ENCODE results near the gene TMEM144.
"Not testable (repeated sequence)": the region's sequence is repeated elsewhere in the genome, so short reads cannot be mapped to it uniquely, and the experiment has no call there.

The TMEM144 gene

DNA sequence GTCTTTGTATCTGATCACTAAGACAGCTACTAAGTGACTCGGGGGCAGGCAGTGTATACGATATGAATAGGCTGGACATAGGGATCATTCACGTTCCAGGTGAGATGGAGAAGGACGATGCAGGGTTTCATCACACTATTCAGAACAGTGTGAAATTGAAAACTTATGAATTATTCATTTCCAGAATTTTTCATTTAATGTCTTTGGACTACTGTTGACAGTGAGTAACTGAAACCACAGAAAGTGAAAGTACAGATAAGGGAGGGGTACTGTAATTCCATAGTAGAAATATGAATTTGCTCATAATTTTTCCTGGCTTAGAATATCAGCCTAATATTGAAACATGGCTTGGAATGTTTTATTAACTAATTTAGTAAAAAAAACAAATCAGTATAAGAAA is 24.4 kb downstream of the TMEM144 start:
- no peak for DNase-seq (ENCODE audit: low read depth in 1 of 2, low spot score in 1 of 2)

DNA sequence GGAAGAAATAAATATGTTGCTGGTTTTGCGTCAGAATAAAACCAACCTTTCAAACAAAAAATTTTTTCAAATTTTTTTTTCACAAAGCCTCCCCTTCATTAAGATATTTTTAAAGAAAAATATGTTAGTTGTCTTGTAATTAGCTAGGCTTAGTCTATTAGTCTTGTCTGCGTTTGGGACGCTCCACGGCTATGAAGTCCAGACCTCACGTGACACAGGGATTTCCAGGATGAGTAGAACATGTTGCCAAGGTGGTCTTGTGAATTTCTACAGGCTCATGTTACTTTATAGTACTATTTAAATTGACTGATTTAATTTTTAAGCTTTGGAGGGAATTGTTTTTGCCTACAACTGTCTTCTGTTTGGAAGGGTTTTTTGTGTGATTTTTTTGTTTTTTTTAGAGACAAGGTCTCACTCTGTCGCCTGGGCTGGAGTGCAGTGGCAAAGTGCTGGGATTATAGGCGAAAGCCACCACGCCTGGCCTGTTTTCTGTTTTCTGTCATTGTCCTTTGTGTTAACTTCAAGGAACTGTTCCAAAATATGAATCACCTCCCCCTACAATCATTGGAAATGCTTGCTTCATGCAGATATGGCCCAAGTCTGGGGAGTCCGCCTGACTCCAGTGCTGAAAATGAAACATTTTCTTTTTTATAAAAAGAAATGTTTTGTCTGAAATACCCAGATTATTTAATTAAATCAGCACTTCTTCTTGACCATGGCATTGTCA is 26.2 kb downstream of the TMEM144 start:
- no peak for DNase-seq (ENCODE audit: low read depth in 1 of 2, low spot score in 1 of 2)

DNA sequence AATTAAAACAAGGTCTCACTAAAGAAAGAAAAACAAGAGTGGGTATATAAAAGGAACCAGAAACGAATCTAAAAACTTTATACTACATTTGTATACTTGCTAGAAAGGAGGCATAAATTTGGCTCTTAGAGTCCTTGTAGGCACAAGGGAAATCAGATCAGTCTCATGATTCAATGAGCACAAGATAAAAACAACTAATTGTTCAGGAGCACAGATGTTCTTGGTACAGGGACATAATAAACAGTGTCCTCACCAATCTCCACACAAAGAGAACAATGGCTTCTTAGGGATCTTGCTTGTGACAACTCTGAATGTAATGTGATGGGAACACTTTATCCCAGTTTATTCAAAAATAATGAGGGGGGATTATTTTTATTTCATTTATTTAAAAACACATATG is 28.3 kb downstream of the TMEM144 start:
- DNase-seq (ENCODE audit: low read depth in 1 of 2, low spot score in 1 of 2): no peak

DNA sequence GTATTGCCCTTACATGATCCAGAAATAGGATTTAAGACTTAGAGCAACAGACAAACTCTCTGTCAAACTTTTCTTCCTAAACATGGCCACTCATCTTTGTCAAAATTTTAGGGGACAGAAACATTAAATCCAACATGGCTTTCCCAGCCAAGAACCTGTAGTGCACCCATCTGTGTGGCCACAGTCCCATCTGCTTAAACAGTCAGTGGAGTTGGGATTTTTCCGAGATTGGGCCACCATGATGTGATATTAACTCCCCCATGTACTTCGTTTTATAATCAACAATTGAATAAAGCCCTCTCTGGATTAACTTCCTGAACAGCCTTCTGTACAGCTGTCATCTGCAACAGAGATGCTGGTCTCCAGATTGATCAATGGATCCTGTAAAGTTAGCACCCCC is 28.9 kb downstream of the TMEM144 start:
- no peak for DNase-seq (ENCODE audit: low read depth in 1 of 2, low spot score in 1 of 2)

DNA sequence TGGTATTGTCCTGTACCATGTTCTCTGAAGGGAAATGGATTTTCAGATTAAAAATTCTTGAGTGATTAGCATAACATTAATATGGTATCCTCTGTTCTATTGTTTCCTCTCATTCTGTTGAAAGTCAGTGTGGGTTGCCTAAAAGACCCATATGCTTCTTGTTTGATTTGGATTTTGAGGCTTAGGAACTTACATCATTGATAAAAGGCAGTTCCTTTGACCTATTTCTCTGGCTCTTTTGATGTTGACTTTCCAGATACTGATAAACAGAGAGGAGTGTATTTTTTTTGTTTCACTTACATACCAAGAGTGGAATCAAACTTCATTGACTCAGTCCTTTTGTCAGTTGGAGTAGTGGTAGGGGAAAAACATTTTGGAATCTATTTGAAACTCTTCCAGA is 32.8 kb downstream of the TMEM144 start:
- DNase-seq (ENCODE audit: low read depth in 1 of 2, low spot score in 1 of 2): no peak

DNA sequence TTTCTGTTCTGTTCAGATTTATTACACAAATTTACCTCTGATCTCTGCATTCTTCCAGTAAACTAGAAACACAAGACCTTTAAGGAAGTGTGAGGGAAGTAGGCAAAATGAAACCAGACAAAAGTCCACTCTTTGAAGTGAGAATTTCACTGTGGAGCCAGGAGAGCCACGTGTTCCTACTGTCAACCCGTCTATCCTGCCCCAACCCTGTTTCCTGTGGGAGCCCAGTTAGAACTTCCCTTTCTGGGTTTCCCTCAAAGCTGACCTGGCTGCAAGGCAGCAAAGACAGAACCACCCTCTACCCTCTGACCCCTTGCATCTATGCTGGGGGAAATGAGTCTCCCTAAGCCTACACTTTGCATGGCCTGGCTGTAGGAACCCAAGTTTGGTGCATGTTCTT is 40.0 kb downstream of the TMEM144 start:
- DNase-seq (ENCODE audit: low read depth in 1 of 2, low spot score in 1 of 2): no peak

DNA sequence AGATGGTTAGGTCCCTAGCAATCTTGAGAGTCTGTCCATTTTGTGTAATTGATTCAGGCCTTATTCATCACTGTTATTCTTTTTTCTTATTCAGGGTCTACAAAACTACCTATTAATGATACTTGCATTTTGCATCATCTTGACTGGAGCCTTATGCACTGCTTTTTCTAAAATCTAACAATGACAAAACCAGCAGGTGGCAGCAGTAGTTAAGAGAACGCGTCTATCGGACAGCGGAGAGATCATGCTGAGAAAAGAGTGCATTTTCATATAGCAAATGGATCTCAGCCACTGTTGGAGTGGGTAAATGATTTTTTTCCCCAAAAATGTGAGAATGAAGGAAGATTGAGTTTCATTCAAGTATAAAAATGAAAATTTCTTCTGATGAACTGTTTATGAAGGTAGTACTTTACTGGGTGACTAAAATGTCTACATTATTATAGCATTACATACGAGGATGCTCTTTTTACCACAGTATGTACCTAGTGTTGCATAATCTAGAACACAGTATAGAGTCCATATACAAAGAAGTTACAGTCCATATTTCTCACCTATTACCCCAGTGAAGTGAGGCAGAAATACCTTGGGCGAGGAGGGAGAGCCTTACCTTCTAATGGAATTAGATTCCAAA is 43.2 kb downstream of the TMEM144 start:
- DNase-seq (ENCODE audit: low read depth in 1 of 2, low spot score in 1 of 2): no peak

DNA sequence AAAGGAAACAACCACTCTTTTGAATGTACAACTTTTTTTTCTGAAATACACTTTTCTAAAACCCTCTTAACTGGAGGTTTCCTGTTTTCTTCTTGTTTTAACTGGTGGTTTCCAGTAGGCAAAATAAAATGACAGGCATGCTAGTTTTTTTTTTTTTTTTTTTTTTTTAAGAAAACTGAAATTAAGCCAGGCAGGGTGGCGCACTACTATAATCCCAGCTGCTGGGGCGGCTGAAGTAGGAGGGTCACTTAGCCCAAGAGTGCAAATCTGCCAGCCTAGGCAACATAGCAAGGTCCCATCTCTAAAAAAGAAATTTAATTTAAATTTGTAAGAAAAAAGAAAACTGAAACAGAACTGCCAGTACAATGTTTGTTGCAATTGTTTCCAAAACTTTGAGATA is 44.0 kb downstream of the TMEM144 start:
- DNase-seq (ENCODE audit: low read depth in 1 of 2, low spot score in 1 of 2): no peak

DNA sequence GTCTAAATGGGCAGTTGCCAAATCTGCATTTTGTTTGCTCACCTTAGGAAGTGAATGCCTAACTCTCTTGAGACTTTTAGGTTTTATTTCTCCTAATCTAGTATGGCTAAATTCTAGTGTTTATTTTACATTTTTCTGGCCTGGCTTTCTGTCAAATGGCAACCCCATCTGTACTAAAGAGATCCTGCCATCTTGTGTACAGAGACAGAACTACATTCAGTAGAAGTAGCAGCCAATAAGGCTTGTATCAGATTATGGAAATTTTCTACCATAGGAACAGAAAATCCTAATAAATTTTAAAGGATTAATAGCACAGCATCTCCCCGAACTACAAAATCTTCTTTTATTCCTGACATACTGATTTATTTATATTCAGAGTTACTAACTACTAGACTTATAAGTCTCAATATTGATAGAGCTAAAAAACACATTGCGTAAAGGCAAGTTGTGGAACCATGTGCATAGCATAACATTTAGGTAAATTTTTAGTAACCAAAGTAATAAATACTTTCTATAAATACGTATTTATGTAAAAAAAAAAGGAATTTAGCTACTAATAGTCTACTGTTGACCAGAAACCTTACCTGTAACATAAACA is 45.5 kb downstream of the TMEM144 start:
- no peak for DNase-seq (ENCODE audit: low read depth in 1 of 2, low spot score in 1 of 2)

DNA sequence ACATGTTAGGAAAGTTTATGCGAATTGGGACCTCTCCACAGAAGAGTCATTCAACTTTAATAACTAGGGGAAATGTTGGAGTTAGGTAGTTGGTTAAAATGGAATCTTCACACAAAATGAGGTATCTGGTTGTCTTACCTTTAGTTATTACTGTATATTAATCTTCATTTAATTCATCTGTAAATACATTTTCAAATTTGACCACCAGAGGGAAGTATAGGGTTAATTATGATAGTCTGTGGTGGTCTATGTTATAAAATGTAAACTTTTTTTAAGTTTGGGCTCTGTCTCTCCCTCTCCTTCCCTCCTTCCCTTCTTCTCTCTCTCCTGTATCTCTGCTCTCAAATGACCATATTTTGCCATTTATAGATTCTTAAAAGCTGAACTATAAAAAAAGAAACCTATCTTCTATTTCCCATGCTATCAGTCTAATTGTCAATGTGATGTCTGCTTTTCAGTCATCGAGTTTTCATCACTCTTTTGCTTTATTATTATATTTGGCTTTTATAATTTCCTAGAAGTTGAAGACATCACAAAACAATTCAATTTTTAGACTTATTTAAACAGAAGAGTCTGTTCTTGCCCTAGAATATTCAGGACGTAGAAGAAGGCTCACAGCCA is 49.8 kb downstream of the TMEM144 start:
- DNase-seq (ENCODE audit: low read depth in 1 of 2, low spot score in 1 of 2): no peak

DNA sequence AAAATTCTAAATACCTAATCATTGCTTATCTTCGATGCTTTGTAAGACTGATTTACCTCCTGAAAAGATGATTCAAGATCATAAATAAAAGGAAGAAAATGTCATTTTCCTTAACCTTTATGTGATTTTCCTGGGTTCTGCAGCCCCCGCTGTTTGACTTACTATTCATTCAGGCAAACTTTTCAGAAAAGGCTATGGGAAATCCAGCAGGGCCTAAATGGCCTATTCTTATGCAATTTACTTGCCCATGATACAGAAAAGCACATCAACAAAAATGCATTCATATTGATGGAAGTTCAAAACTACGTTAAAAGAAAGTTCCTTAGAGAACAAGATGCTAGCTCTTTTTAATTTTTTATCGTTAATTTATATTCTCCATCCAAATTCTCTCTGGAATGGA is 51.2 kb downstream of the TMEM144 start:
- DNase-seq (ENCODE audit: low read depth in 1 of 2, low spot score in 1 of 2): no peak

DNA sequence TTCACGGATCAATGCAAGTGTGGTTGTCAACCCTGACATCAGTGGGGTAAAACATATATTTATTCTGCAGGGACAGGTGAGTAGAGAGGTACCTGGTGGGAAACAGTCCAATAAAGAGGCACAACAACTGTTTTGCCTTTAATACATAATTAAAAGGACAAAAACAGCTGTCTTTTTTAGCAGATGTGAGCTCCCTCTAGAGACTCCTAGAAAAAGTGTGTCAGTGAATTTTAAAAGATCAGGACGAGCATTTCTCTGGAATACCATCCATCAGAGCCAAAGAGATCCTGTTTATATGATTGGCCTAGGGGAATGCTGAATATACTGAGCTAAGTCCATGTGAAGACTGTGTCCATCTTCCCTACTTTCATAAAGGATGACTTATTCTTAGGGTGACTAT is 58.3 kb downstream of the TMEM144 start:
- no peak for DNase-seq (ENCODE audit: low read depth in 1 of 2, low spot score in 1 of 2)

DNA sequence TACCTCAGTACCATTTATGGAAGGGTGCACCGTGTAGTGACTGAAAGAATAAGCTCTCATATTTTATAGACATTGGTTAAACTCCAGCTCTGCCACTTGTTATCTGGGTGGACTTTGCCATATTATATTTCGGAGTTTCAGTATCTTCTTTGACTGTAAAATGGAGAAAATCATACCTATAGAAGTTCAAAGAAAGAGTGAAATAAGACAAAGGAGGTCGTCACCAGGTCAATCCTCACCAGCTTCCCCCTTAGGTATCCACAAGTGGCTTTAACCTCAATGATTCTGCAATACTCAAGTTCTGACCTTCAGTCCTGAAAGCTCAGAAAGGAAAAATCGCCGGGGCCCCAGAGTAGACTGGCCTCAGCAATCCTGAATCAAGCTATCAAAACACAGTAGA is 64.3 kb downstream of the TMEM144 start:
- DNase-seq (ENCODE audit: low read depth in 1 of 2, low spot score in 1 of 2): no peak

DNA sequence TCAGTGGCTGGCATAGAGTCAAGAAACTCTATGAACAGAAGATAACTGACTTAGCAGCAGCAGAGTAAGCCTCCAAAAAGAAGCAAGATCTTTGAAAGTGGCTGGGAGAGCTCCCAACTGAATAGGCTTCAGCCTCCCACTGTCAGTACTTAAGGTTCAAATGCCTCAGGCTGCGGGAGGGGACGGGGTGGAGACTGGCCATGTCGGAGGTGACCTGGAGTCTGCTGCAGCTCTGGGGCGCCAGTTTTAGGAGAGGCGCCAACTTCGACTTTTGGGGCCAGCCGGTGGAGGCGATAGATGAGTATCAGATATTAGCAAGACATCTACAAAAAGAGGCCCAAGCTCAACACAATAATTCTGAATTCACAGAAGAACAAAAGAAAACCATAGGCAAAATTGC is 67.3 kb downstream of the TMEM144 start:
- no peak for DNase-seq (ENCODE audit: low read depth in 1 of 2, low spot score in 1 of 2)

DNA sequence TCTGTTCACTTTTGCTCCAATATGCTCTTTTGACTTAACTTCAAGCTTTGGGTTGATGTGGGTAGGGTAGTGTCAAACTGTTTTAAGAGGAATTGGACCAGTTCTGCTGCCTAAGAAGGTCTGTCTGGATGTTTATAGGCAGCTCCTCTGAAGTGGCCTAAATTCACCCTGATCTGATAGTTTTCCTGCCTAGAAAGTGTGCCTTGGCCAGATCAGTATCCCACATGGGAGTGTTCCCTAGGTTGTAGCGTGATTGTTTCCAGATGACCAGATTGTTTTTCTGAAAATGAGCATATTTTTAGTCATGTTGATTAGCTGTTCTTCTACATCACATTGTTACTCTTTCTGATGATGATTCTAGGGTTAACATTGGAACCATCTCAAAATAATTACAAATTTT is 68.8 kb downstream of the TMEM144 start:
- not testable (repeated sequence) for DNase-seq (ENCODE audit: low read depth in 1 of 2, low spot score in 1 of 2)

DNA sequence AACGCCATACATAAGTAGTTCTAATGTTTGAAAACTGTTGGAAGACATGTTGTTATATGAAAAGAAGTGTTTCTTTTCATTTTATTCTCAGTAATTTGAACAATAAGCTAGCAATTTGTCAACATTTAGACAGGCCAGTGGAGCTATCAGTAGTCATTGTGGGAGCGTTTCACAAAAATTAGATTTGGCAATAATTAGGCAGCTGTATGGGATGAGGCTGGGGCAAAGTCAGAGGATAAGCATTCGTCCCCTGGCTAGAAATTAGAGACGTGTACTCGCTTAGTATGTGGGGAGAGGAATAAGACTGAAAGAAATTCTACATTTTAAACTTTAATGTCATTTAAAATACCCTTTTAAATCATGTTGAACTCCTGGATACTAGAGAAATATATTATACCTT is 70.6 kb downstream of the TMEM144 start:
- DNase-seq (ENCODE audit: low read depth in 1 of 2, low spot score in 1 of 2): no peak

DNA sequence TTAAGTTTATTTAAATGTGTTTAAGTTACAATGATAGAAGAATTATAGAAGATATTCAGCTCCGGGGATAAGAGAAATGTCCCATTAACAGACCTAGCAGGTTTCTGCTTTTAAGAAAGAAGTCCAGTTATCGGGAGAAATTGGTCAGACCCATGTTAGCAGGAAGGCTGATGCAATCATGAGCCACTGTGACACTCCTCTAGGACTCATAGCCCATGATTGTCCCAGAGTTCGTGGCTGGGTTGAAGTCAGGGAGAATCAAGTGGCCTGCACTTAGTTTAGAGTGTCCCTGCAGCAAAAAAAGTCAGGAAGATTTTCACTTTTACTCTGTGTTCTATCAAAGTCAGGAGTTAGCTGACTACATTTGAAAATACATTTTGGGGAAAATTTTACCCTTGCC is 72.0 kb downstream of the TMEM144 start:
- DNase-seq (ENCODE audit: low read depth in 1 of 2, low spot score in 1 of 2): no peak

DNA sequence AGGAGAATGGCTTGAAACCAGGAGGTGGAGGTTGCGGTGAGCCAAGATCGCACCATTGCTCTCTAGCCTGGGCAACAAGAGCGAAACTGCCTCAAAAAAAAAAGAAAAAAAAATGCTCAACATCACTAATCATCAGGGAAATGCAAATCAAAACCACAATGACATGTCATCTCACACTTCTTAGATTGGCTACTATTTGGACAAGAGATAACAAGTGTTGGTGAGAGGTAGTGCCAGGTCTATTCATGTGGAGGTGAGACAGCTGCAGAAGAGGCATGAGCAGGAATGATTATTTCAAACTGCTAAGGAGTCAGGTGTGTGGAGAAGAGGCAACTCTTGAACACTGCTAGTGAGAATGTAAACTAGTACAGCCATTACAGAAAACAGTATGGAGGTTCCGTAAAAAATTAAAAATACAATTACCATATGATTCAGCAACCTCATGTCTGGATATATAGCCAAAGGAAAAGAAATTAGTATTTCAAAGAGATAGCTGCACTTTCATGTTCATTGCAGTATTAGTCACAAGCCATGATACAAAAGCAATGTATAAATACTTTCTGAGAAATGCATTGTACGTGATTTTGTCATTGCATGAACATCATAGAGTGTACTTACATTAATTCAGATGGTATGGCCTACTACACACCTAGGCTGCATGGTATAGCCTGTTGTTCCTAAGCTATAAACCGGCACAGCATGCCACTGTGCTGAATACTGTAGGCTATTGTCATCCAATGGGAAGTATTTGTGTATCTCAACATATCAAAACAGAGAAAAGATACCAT is 75.3 kb downstream of the TMEM144 start:
- no peak for DNase-seq (ENCODE audit: low read depth in 1 of 2, low spot score in 1 of 2)

DNA sequence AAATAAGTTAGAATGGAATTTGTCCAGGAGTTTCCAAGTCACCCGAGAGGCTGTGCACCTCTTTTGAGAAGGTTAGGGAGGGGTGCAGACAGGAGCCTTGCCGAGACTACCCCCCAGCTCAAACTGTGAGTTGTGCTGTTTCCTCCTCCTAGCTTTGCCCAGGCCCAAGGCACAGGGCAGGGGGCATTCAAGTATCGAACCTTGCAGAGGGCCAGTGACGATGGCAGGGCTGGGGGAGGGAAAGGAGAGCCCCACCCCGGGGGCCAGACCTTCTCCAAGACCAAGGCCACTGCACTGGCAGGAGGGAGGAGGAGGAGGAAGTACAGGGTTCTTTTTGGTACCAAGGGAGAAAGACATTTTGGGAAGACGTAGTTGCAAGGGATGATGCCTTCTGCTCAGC is 80.6 kb downstream of the TMEM144 start:
- no peak for DNase-seq (ENCODE audit: low read depth in 1 of 2, low spot score in 1 of 2)

DNA sequence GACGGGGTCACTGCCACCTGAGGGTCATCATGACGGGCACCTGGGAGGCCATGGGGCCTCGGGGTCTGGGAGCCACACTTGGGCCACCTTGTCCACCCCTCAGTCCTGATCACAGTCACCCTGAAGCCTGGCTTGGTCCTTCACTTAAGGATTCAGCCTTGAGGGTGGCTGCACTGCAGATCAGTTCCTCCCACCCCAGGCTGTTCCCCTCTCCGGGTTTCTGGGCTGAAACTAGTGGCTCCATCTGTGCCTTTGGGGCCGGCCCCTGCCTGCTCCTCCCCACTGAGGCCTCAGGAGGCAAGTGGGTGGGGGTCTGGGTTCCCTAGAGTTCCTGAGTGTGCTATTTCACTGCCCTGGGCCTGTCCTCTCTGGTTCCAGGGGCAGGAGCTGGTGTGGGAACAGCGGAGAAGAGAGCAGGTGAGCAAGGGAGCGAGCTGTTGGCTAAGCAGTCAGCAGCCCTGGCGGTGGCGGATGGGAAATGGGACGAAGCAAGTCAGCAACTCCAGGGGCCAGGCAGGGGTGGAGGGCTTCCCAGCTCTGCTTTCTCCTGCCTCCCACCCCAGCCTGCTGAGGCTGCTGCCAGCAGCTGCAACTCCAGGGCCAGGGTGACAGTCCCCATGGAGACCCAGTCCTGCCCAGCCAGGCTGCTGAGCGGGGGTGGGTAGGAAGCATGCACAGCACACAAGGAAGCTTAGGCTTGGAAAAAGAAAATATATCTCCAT is 81.2 kb downstream of the TMEM144 start:
- no peak for DNase-seq (ENCODE audit: low read depth in 1 of 2, low spot score in 1 of 2)

DNA sequence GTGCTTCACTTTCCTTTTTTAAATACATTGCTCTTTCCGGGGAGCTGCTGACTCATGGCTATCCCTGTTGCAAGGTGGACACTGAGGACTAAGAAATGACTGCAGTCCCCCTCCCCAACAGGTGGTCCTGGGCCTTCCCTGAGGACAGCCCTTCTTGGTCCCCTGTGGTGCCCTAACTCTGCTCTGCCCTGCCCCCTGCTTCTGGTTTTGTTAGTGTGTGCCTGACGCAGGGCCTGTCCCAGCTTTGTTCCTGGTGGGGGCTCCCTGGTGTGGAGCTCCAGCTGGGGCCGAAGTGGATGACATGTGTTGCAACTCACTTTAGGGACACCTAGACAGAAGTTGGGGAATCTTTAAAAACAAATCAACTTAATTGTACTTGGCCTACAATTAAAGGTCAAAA is 81.9 kb downstream of the TMEM144 start:
- DNase-seq (ENCODE audit: low read depth in 1 of 2, low spot score in 1 of 2): no peak

All from stimulated activated CD4-positive, alpha-beta T cell treated with anti-CD3 and anti-CD28 coated beads, Interleukin-15, amount 100 ng/mL, for 1 hour (primary cell).